IMR-90 (cell line): ENCODE data around the gene SLC44A1. TPM values are rescaled to one million over a fixed set of nuclear protein-coding genes. Genes with fewer than 3 reads are reported as not detected.

Source experiments
- ATAC-seq: fragments of 200-7000 bp; cut with Tn5 transposase; 2 replicates; pipeline ENCODE4 v1.9.1; 2020; ENCODE audit warnings: low read depth, mild to moderate bottlenecking, moderate library complexity
- BruUV-seq: library from RNA; stranded (reverse); fragments of 400-500 nt; replicated peaks from 2 replicates; lab custom pipeline; 2021; lab: Mats Ljungman, UMichigan
- CTCF ChIA-PET: fragments of 300-600 bp; formaldehyde crosslinking; extraction: SDS; loops from one replicate; lab custom pipeline; 2021; ENCODE audit warnings: antibody characterized with exemption; lab: Yijun Ruan, JAX
- POLR2A ChIA-PET: fragments of 300-600 bp; sonication (Branson Sonifier 250); formaldehyde crosslinking; loops from one replicate; lab custom pipeline; 2022; ENCODE audit warnings: antibody characterized with exemption; ENCODE audit not compliant: unreplicated experiment; lab: Charles Lee
- DNase-seq: peaks from one replicate; pipeline ENCODE4 v3.0.0; 2013
- H2AFZ ChIP-seq: replicated peaks from 2 replicates; pipeline ENCODE3; 2013; ENCODE audit warnings: low read length, mild to moderate bottlenecking; ENCODE audit not compliant: poor library complexity
- H2AK5ac ChIP-seq: 2 replicates; pipeline ENCODE4 v1.6.1; 2013; ENCODE audit warnings: low read depth, low read length, inconsistent platforms
- H2AK9ac ChIP-seq: replicated peaks from 2 replicates; pipeline ENCODE3; 2013; ENCODE audit warnings: mild to moderate bottlenecking, low read depth, low read length, moderate library complexity; ENCODE audit not compliant: poor library complexity
- H2BK120ac ChIP-seq: 2 replicates; pipeline ENCODE4 v1.6.1; 2013; ENCODE audit warnings: low read depth, low read length, inconsistent platforms
- H2BK15ac ChIP-seq: 3 replicates; pipeline ENCODE4 v1.6.1; 2013; ENCODE audit warnings: low read depth, low read length, inconsistent platforms
- H2BK20ac ChIP-seq: 2 replicates; pipeline ENCODE4 v1.6.1; 2013; ENCODE audit warnings: low read depth, mild to moderate bottlenecking, inconsistent platforms, low read length, moderate library complexity
- H2BK5ac ChIP-seq: 2 replicates; pipeline ENCODE4 v1.6.1; 2013; ENCODE audit warnings: mild to moderate bottlenecking, low read depth, low read length, inconsistent platforms; ENCODE audit not compliant: poor library complexity, severe bottlenecking
- H3K14ac ChIP-seq: replicated peaks from 2 replicates; pipeline ENCODE4 v1.6.1; 2013; ENCODE audit warnings: low read depth, low read length, inconsistent platforms
- H3K18ac ChIP-seq: 2 replicates; pipeline ENCODE4 v1.6.1; 2013; ENCODE audit warnings: low read depth, low read length, control low read depth
- H3K23ac ChIP-seq: 2 replicates; pipeline ENCODE4 v1.6.1; 2013; ENCODE audit warnings: low read depth, low read length, inconsistent platforms
- H3K27ac ChIP-seq: 2 replicates; pipeline ENCODE4 v1.5.1; 2013; ENCODE audit warnings: mild to moderate bottlenecking, control low read depth, low read length; ENCODE audit not compliant: insufficient read depth
- H3K27me3 ChIP-seq: 2 replicates; pipeline ENCODE4 v1.6.1; 2013; ENCODE audit warnings: low read length; ENCODE audit not compliant: control insufficient read depth, insufficient read depth
- H3K36me3 ChIP-seq: 2 replicates; pipeline ENCODE4 v1.6.1; 2013; ENCODE audit warnings: low read length, mixed read lengths; ENCODE audit not compliant: control insufficient read depth, insufficient read depth
- H3K4ac ChIP-seq: 2 replicates; pipeline ENCODE4 v1.6.1; 2013; ENCODE audit warnings: low read depth, low read length, inconsistent platforms
- H3K4me1 ChIP-seq: 2 replicates; pipeline ENCODE4 v1.6.1; 2013; ENCODE audit warnings: low read length, mixed read lengths; ENCODE audit not compliant: control insufficient read depth, insufficient read depth
- H3K4me2 ChIP-seq: 2 replicates; pipeline ENCODE4 v1.6.1; 2013; ENCODE audit warnings: low read depth, mild to moderate bottlenecking, control low read depth, low read length, moderate library complexity
- H3K4me3 ChIP-seq: 2 replicates; pipeline ENCODE4 v1.5.1; 2013; ENCODE audit warnings: low read depth, mild to moderate bottlenecking, control low read depth, low read length, moderate library complexity; ENCODE audit not compliant: insufficient read depth
- H3K56ac ChIP-seq: 2 replicates; pipeline ENCODE4 v1.6.1; 2013; ENCODE audit warnings: low read length, inconsistent platforms; ENCODE audit not compliant: insufficient read depth; ENCODE audit errors: extremely low read depth
- H3K79me1 ChIP-seq, 2 experiments: 2 replicates each; pipeline ENCODE4 v1.6.1; 2013; ENCODE audit warnings: low read length in 2 of 2, inconsistent platforms in 1 of 2, low read depth in 1 of 2
- H3K9ac ChIP-seq: 2 replicates; pipeline ENCODE4 v1.6.1; 2013; ENCODE audit warnings: low read depth, low read length, control low read depth
- H3K9me1 ChIP-seq: 2 replicates; pipeline ENCODE4 v1.6.1; 2013; ENCODE audit warnings: low read length, inconsistent platforms; ENCODE audit not compliant: insufficient read depth
- H3K9me3 ChIP-seq: 2 replicates; pipeline ENCODE4 v1.6.1; 2013; ENCODE audit warnings: low read length; ENCODE audit not compliant: control insufficient read depth, insufficient read depth
- H4K20me1 ChIP-seq: 2 replicates; pipeline ENCODE4 v1.6.1; 2013; ENCODE audit warnings: low read length, inconsistent platforms; ENCODE audit not compliant: insufficient read depth
- H4K5ac ChIP-seq: 2 replicates; pipeline ENCODE4 v1.6.1; 2013; ENCODE audit warnings: mild to moderate bottlenecking, low read depth, low read length, control low read depth
- H4K8ac ChIP-seq, 2 experiments: 2 replicates each; pipeline ENCODE4 v1.6.1; 2013; ENCODE audit warnings: low read depth in 2 of 2, low read length in 2 of 2, control low read depth in 1 of 2, inconsistent platforms in 1 of 2
- H4K91ac ChIP-seq: 2 replicates; pipeline ENCODE4 v1.6.1; 2013; ENCODE audit warnings: low read depth, low read length, inconsistent platforms; ENCODE audit not compliant: insufficient read depth
- BHLHE40 ChIP-seq: fragments of 150-350 bp; IDR thresholded peaks from 2 replicates; pipeline ENCODE4 v1.6.1; 2016; ENCODE audit warnings: mild to moderate bottlenecking, low read depth, low read length
- CEBPB ChIP-seq: IDR thresholded peaks from 2 replicates; pipeline ENCODE4 v1.6.1; 2012; ENCODE audit warnings: low read depth, low read length, improper control_type of control experiment
- CHD1 ChIP-seq: IDR thresholded peaks from 2 replicates; pipeline ENCODE4 v1.6.1; 2012; ENCODE audit warnings: low read depth, low read length, improper control_type of control experiment
- CTCF ChIP-seq: conservative IDR thresholded peaks from 2 replicates; pipeline ENCODE4 v1.5.1; 2012; ENCODE audit warnings: mild to moderate bottlenecking, low read depth, low read length, improper control_type of control experiment
- FOS ChIP-seq: fragments of 150-350 bp; IDR thresholded peaks from 2 replicates; pipeline ENCODE4 v1.6.1; 2016; ENCODE audit warnings: low read depth, low read length
- MAFK ChIP-seq: IDR thresholded peaks from 2 replicates; pipeline ENCODE4 v1.6.1; 2012; ENCODE audit warnings: low read depth, low read length, improper control_type of control experiment
- MAZ ChIP-seq: IDR thresholded peaks from 2 replicates; pipeline ENCODE4 v1.6.1; 2012; ENCODE audit warnings: low read depth, mild to moderate bottlenecking, low read length, improper control_type of control experiment, moderate library complexity, borderline replicate concordance
- MXI1 ChIP-seq: IDR thresholded peaks from 2 replicates; pipeline ENCODE4 v1.6.1; 2012; ENCODE audit warnings: low read depth, mild to moderate bottlenecking, low read length, moderate library complexity, borderline replicate concordance
- NFE2L2 ChIP-seq: fragments of 150-350 bp; IDR thresholded peaks from 2 replicates; pipeline ENCODE4 v1.6.1; 2016; ENCODE audit warnings: low read depth, mild to moderate bottlenecking, low read length
- POLR2A ChIP-seq: IDR thresholded peaks from 2 replicates; pipeline ENCODE4 v1.6.1; 2012; ENCODE audit warnings: mild to moderate bottlenecking, low read depth, low read length
- RAD21 ChIP-seq: IDR thresholded peaks from 2 replicates; pipeline ENCODE4 v1.6.1; 2012; ENCODE audit warnings: low read length, improper control_type of control experiment
- RCOR1 ChIP-seq: IDR thresholded peaks from 2 replicates; pipeline ENCODE4 v1.6.1; 2012; ENCODE audit warnings: mild to moderate bottlenecking, low read length, improper control_type of control experiment; ENCODE audit not compliant: insufficient replicate concordance
- RFX5 ChIP-seq: IDR thresholded peaks from 2 replicates; pipeline ENCODE4 v1.8.0; 2012; ENCODE audit warnings: low read depth, mild to moderate bottlenecking, low read length, moderate library complexity
- SMC3 ChIP-seq: fragments of 150-350 bp; IDR thresholded peaks from 2 replicates; pipeline ENCODE4 v1.6.1; 2016; ENCODE audit warnings: low read depth, mild to moderate bottlenecking, antibody characterized with exemption, low read length, moderate library complexity
- USF2 ChIP-seq: fragments of 150-350 bp; IDR thresholded peaks from 2 replicates; pipeline ENCODE4 v1.6.1; 2017; ENCODE audit warnings: mild to moderate bottlenecking, antibody characterized with exemption, low read length, low read depth
- WGBS, 2 experiments: methylation state at CpG; one replicate each; pipeline versions ENCODE4 v1.1.5 to v1.1.7; 2013; ENCODE audit warnings: missing lambda C conversion rate in 2 of 2; ENCODE audit not compliant: insufficient read length in 1 of 2; ENCODE audit errors: extremely low coverage in 2 of 2; 5-methylcytosine and 5-hydroxymethylcytosine counted together
- dilution Hi-C: fragments of 300-500 bp; cut with HindIII; formaldehyde crosslinking; loops from one replicate; pipeline ENCODE4 v1.14.3; 2018; ENCODE audit warnings: low sequenced_read_pairs; ENCODE audit not compliant: unreplicated experiment
- in situ Hi-C: fragments of 300-500 bp; cut with MboI; formaldehyde crosslinking; loops from 3 replicates; pipeline ENCODE4 v1.14.3; 2019; ENCODE audit warnings: low sequenced_read_pairs, inconsistent platforms, mixed read lengths
- intact Hi-C: fragments of 100-400 bp; cut with micrococcal nuclease; formaldehyde crosslinking; loops from 2 replicates; pipeline ENCODE4 v1.10.0; 2022
- polyA plus RNA-seq, 3 experiments: library from polyadenylated mRNA; depleted of rRNA; stranded (reverse); fragments of >200 nt; gene quantifications; 2 replicates each; pipeline ENCODE4 v1.2.3, GENCODE V29; 2012; ENCODE audit warnings: low replicate concordance in 1 of 3
- total RNA-seq: library from RNA; depleted of rRNA; stranded (reverse); fragments of >200 nt; gene quantifications from 2 replicates; pipeline ENCODE4 v1.2.3, GENCODE V29; 2012
- TF ChIP-seq, protein P1 (sequence below): fragments of 150-350 bp; IDR thresholded peaks from 2 replicates; pipeline ENCODE4 v1.6.1; 2016; ENCODE audit warnings: low read depth, mild to moderate bottlenecking, low read length, moderate library complexity, borderline replicate concordance

The SLC44A1 gene
- total and polyA plus RNA-seq, 2 of the 4 experiments (the other 2 are of a cell fraction) = 5.2 to 21.7 TPM

DNA sequence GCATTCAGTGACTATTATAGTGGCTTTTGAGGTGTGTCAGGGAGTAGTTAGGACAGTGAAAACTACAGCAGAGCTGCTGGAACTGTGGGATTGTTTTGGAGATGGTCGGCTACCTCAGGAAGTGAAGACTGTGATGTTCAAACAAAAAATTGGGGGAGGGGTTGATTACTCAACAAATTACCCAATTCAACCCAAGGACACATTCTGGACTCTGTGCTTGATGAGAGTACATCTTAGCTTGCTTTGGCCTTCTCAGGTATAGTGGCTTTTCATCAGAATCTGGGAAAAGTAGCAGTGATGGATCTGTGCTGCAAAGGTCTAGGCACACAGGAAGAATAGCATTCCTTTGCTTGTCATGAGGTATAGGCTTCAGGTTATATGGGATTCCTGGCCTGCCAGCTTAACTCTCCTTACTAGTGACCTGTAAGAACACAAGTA, 47.0 kb downstream of the SLC44A1 start:
- Histone ChIP-seq H2BK120ac (no peak overlapping the region), H3K9me1 (no peaks in the 10 kb centered on the region), H3K27me3 (no peaks in the 10 kb centered on the region), H3K4me3 (no peak overlapping the region), H3K18ac (0 out of 2 replicates have a peak overlapping the region, but pooled peaks have one; percentile 41), H2AK9ac (no peak overlapping the region), H2AK5ac (no peak overlapping the region), H3K36me3 (no peaks in the 10 kb centered on the region), H3K23ac (no peak overlapping the region; the same call in 1 of the 2 replicates), H3K9me3 (no peaks in the 10 kb centered on the region), H2BK15ac (no peak overlapping the region), H4K91ac (no peak overlapping the region), H4K20me1 (no peaks in the 10 kb centered on the region; the same call in 1 of the 2 replicates), H3K79me1 (peaks cover 8% of the 10 kb centered on the region in 2 experiments; a peak in 3 of 4 replicates), H3K56ac (no peak overlapping the region), H2AFZ (no peak overlapping the region), H2BK5ac (no peak overlapping the region), H2BK20ac (peak overlapping the region; percentile 11; the same call in 1 of the 2 replicates), H3K4me1 (peaks cover 7% of the 10 kb centered on the region), H4K5ac (no peak overlapping the region), H3K4ac (no peak overlapping the region), H3K4me2 (no peak overlapping the region), H4K8ac (0 out of 4 replicates have a peak overlapping the region, but pooled peaks of 1 of the 2 experiments have one; percentile 28), H3K9ac (no peak overlapping the region), H3K14ac (peak overlapping the region; percentile 2; the same call in 1 of the 2 replicates), H3K27ac (no peak overlapping the region)
- dilution Hi-C loops (no loop called here), intact Hi-C loops (no loop called here), in situ Hi-C loops (no loop called here)
- ATAC-seq (no peak), DNase-seq (no peak)
- no CpG with 5 or more reads among the region's 1 CpG for WGBS, 2 experiments
- TF ChIP-seq MAFK = no peak
- no peak for TF ChIP-seq RFX5
- TF ChIP-seq SMC3 = no peak
- TF ChIP-seq RAD21 = no peak
- no peak for TF ChIP-seq MAZ
- TF ChIP-seq NFE2L2 = no peak
- TF ChIP-seq CTCF = no peak
- no peak for TF ChIP-seq USF2
- TF ChIP-seq POLR2A = no peak
- no peak for TF ChIP-seq FOS
- TF ChIP-seq CEBPB = no peak
- TF ChIP-seq, protein P1, sequence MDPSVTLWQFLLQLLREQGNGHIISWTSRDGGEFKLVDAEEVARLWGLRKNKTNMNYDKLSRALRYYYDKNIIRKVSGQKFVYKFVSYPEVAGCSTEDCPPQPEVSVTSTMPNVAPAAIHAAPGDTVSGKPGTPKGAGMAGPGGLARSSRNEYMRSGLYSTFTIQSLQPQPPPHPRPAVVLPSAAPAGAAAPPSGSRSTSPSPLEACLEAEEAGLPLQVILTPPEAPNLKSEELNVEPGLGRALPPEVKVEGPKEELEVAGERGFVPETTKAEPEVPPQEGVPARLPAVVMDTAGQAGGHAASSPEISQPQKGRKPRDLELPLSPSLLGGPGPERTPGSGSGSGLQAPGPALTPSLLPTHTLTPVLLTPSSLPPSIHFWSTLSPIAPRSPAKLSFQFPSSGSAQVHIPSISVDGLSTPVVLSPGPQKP = no peak
- TF ChIP-seq BHLHE40 = no peak
- TF ChIP-seq MXI1 = no peak
- no peak for TF ChIP-seq CHD1
- TF ChIP-seq RCOR1 = no peak
- BruUV-seq = no TSS peak
- ChIA-PET CTCF (interaction anchor here (1.7 kb wide), 1 partner anchor 10 kb away, joined by 4 read pairs; no protein-coding TSS in a partner anchor), POLR2A (no interaction called here)
